ENCODE measurements around the gene GADL1.

GRCh38 chr3:30933478-30934207 is 39.2 kb upstream of the GADL1 start:
- TF ChIP-seq POLR2A (IDR thresholded peaks at IDR 0.05) (no peak), CTCF (IDR thresholded peaks at IDR 0.05) (no peak)
